Measurements from ENCODE around the gene FXR2.

The FXR2 gene

GRCh38 chr17:7592422-7593021, 22.2 kb downstream of the FXR2 start:
- H3K27me3 ChIP-seq (ENCODE audit: control insufficient read depth in 3 of 3, insufficient read depth in 3 of 3, low read depth in 1 of 3, low read length in 3 of 3), result no peaks in the 10 kb centered on the region
- H2BK5ac ChIP-seq (ENCODE audit: low read length), result no peak overlapping the region
- peak overlapping the region; percentile 83 for H2BK15ac ChIP-seq (ENCODE audit: low read length)
- no peaks in the 10 kb centered on the region for H3K79me1 ChIP-seq (ENCODE audit: low read depth, low read length)
- no peak overlapping the region for H3K23ac ChIP-seq (ENCODE audit: low read depth, low read length, poor library complexity)
- peak overlapping the region; percentile 13 for H2BK120ac ChIP-seq (ENCODE audit: low read depth, low read length)
- no CpG with 5 or more reads among the region's 23 CpGs for WGBS, 2 donors (ENCODE audit: extremely low coverage in 2 of 2, insufficient read length in 2 of 2, insufficient replicate concordance in 1 of 2)
- H4K91ac ChIP-seq (ENCODE audit: low read depth, low read length, poor library complexity), result no peak overlapping the region
- H3K18ac ChIP-seq (ENCODE audit: low read length), result peak overlapping the region; percentile 49
- H3K9me3 ChIP-seq (replicated peaks in 1 of 2; ENCODE audit: control insufficient read depth in 2 of 2, insufficient read depth in 1 of 2, low read depth in 1 of 2, low read length in 2 of 2), result no peaks in the 10 kb centered on the region
- DNase-seq (ENCODE audit: low spot score), result no peak
- no peak overlapping the region for H3K4me2 ChIP-seq (ENCODE audit: insufficient read depth, low read length, poor library complexity, severe bottlenecking)
- H3K9ac ChIP-seq (ENCODE audit: low read depth, low read length, poor library complexity), result no peak overlapping the region
- peaks cover 11 to 35% of the 10 kb centered on the region in 2 donors for H3K4me1 ChIP-seq (ENCODE audit: control insufficient read depth in 2 of 2, insufficient read depth in 1 of 2, low read depth in 1 of 2, low read length in 2 of 2)
- no peak overlapping the region for H3K4me3 ChIP-seq (ENCODE audit: low read length in 2 of 2)
- H3K27ac ChIP-seq (replicated peaks; ENCODE audit: low read length), result peak overlapping the region; percentile 95
- H3K4ac ChIP-seq (ENCODE audit: low read length), result no peak overlapping the region
- H2BK12ac ChIP-seq (ENCODE audit: low read length), result no peak overlapping the region
- H4K8ac ChIP-seq (ENCODE audit: low read depth, low read length), result no peak overlapping the region
- no peak overlapping the region for H2AFZ ChIP-seq (ENCODE audit: low read length)
- H2AK5ac ChIP-seq (ENCODE audit: low read depth, low read length), result no peak overlapping the region
- peaks cover 52 to 99% of the 10 kb centered on the region in 2 donors for H3K36me3 ChIP-seq (replicated peaks in 1 of 2; ENCODE audit: control insufficient read depth in 2 of 2, insufficient read depth in 2 of 2, low read length in 2 of 2)
- H3K14ac ChIP-seq (ENCODE audit: low read length), result no peak overlapping the region

GRCh38 chr17:7591596-7591995, 23.1 kb downstream of the FXR2 start:
- peak overlapping the region; percentile 33 for H2BK120ac ChIP-seq (ENCODE audit: low read depth, low read length)
- H2BK15ac ChIP-seq (ENCODE audit: low read length), result peak overlapping the region; percentile 10
- DNase-seq (ENCODE audit: low spot score), result no peak
- no peak overlapping the region for H3K23ac ChIP-seq (ENCODE audit: low read depth, low read length, poor library complexity)
- peaks cover 2% of the 10 kb centered on the region for H3K79me1 ChIP-seq (ENCODE audit: low read depth, low read length)
- peak overlapping the region; percentile 33 for H2AK5ac ChIP-seq (ENCODE audit: low read depth, low read length)
- H3K4me3 ChIP-seq (ENCODE audit: low read length in 2 of 2), result no peak overlapping the region
- no peak overlapping the region for H2AFZ ChIP-seq (ENCODE audit: low read length)
- H3K4me1 ChIP-seq (ENCODE audit: control insufficient read depth in 2 of 2, insufficient read depth in 1 of 2, low read depth in 1 of 2, low read length in 2 of 2), result peaks cover 11 to 35% of the 10 kb centered on the region in 2 donors
- H3K14ac ChIP-seq (ENCODE audit: low read length), result no peak overlapping the region
- H3K9ac ChIP-seq (ENCODE audit: low read depth, low read length, poor library complexity), result no peak overlapping the region
- no peak overlapping the region for H4K8ac ChIP-seq (ENCODE audit: low read depth, low read length)
- H3K9me3 ChIP-seq (replicated peaks in 1 of 2; ENCODE audit: control insufficient read depth in 2 of 2, insufficient read depth in 1 of 2, low read depth in 1 of 2, low read length in 2 of 2), result no peaks in the 10 kb centered on the region
- peak overlapping the region; percentile 61 for H4K91ac ChIP-seq (ENCODE audit: low read depth, low read length, poor library complexity)
- H2BK12ac ChIP-seq (ENCODE audit: low read length), result peak overlapping the region; percentile 33
- H3K4ac ChIP-seq (ENCODE audit: low read length), result peak overlapping the region; percentile 56
- peaks cover 60 to 99% of the 10 kb centered on the region in 2 donors for H3K36me3 ChIP-seq (replicated peaks in 1 of 2; ENCODE audit: control insufficient read depth in 2 of 2, insufficient read depth in 2 of 2, low read length in 2 of 2)
- WGBS, 2 donors (ENCODE audit: extremely low coverage in 2 of 2, insufficient read length in 2 of 2, insufficient replicate concordance in 1 of 2), result no CpG with 5 or more reads among the region's 5 CpGs
- H3K18ac ChIP-seq (ENCODE audit: low read length), result peak overlapping the region; percentile 94
- peak overlapping the region; percentile 82 for H2BK5ac ChIP-seq (ENCODE audit: low read length)
- no peak overlapping the region for H3K4me2 ChIP-seq (ENCODE audit: insufficient read depth, low read length, poor library complexity, severe bottlenecking)
- H3K27me3 ChIP-seq (ENCODE audit: control insufficient read depth in 3 of 3, insufficient read depth in 3 of 3, low read depth in 1 of 3, low read length in 3 of 3), result no peaks in the 10 kb centered on the region
- H3K27ac ChIP-seq (replicated peaks; ENCODE audit: low read length), result peak overlapping the region; percentile 95

GRCh38 chr17:7590743-7591142, 24.0 kb downstream of the FXR2 start:
- no peak overlapping the region for H2BK120ac ChIP-seq (ENCODE audit: low read depth, low read length)
- no peak overlapping the region for H3K18ac ChIP-seq (ENCODE audit: low read length)
- H4K91ac ChIP-seq (ENCODE audit: low read depth, low read length, poor library complexity), result no peak overlapping the region
- H3K79me1 ChIP-seq (ENCODE audit: low read depth, low read length), result peaks cover 3% of the 10 kb centered on the region
- H3K4me1 ChIP-seq (ENCODE audit: control insufficient read depth in 2 of 2, insufficient read depth in 1 of 2, low read depth in 1 of 2, low read length in 2 of 2), result peaks cover 11 to 35% of the 10 kb centered on the region in 2 donors
- no peak overlapping the region for H2AFZ ChIP-seq (ENCODE audit: low read length)
- peaks cover 59 to 97% of the 10 kb centered on the region in 2 donors for H3K36me3 ChIP-seq (replicated peaks in 1 of 2; ENCODE audit: control insufficient read depth in 2 of 2, insufficient read depth in 2 of 2, low read length in 2 of 2)
- H2BK5ac ChIP-seq (ENCODE audit: low read length), result no peak overlapping the region
- no peak overlapping the region for H2AK5ac ChIP-seq (ENCODE audit: low read depth, low read length)
- H3K27ac ChIP-seq (replicated peaks; ENCODE audit: low read length), result peak overlapping the region; percentile 95
- peak overlapping the region; percentile 40 for H3K4me2 ChIP-seq (ENCODE audit: insufficient read depth, low read length, poor library complexity, severe bottlenecking)
- no peak overlapping the region for H3K14ac ChIP-seq (ENCODE audit: low read length)
- no peak overlapping the region for H3K9ac ChIP-seq (ENCODE audit: low read depth, low read length, poor library complexity)
- no peak overlapping the region for H3K23ac ChIP-seq (ENCODE audit: low read depth, low read length, poor library complexity)
- no peak overlapping the region for H2BK15ac ChIP-seq (ENCODE audit: low read length)
- no peaks in the 10 kb centered on the region for H3K9me3 ChIP-seq (replicated peaks in 1 of 2; ENCODE audit: control insufficient read depth in 2 of 2, insufficient read depth in 1 of 2, low read depth in 1 of 2, low read length in 2 of 2)
- no peak overlapping the region for H3K4ac ChIP-seq (ENCODE audit: low read length)
- H3K27me3 ChIP-seq (ENCODE audit: control insufficient read depth in 3 of 3, insufficient read depth in 3 of 3, low read depth in 1 of 3, low read length in 3 of 3), result no peaks in the 10 kb centered on the region
- H4K8ac ChIP-seq (ENCODE audit: low read depth, low read length), result no peak overlapping the region
- H3K4me3 ChIP-seq (ENCODE audit: low read length in 2 of 2), result no peak overlapping the region
- H2BK12ac ChIP-seq (ENCODE audit: low read length), result no peak overlapping the region
- no CpG with 5 or more reads among the region's 4 CpGs for WGBS, 2 donors (ENCODE audit: extremely low coverage in 2 of 2, insufficient read length in 2 of 2, insufficient replicate concordance in 1 of 2)
- DNase-seq (ENCODE audit: low spot score), result peak; percentile 74

- no peaks in the 10 kb centered on the region for H3K9me3 ChIP-seq (replicated peaks in 1 of 2; ENCODE audit: control insufficient read depth in 2 of 2, insufficient read depth in 1 of 2, low read depth in 1 of 2, low read length in 2 of 2)
- H2AK5ac ChIP-seq (ENCODE audit: low read depth, low read length), result peak within 1 kb of the TSS; percentile 99
- H3K4ac ChIP-seq (ENCODE audit: low read length), result peak within 1 kb of the TSS; percentile 30
- no peaks in the 10 kb centered on the region for H3K27me3 ChIP-seq (ENCODE audit: control insufficient read depth in 3 of 3, insufficient read depth in 3 of 3, low read depth in 1 of 3, low read length in 3 of 3)
- no peak within 1 kb of the TSS for H2AFZ ChIP-seq (ENCODE audit: low read length)
- H2BK12ac ChIP-seq (ENCODE audit: low read length), result peak within 1 kb of the TSS; percentile 24
- peaks cover 11 to 35% of the 10 kb centered on the region in 2 donors for H3K4me1 ChIP-seq (ENCODE audit: control insufficient read depth in 2 of 2, insufficient read depth in 1 of 2, low read depth in 1 of 2, low read length in 2 of 2)
- no peak for DNase-seq (ENCODE audit: low spot score)
- H4K91ac ChIP-seq (ENCODE audit: low read depth, low read length, poor library complexity), result peak within 1 kb of the TSS; percentile 73
- peak within 1 kb of the TSS; percentile 95 for H3K27ac ChIP-seq (replicated peaks; ENCODE audit: low read length)
- H3K79me1 ChIP-seq (ENCODE audit: low read depth, low read length), result peaks cover 3% of the 10 kb centered on the region
- peak within 1 kb of the TSS; percentile 94 for H3K18ac ChIP-seq (ENCODE audit: low read length)
- WGBS, 2 donors (ENCODE audit: extremely low coverage in 2 of 2, insufficient read length in 2 of 2, insufficient replicate concordance in 1 of 2), result no CpG with 5 or more reads among the region's 24 CpGs
- H2BK15ac ChIP-seq (ENCODE audit: low read length), result peak within 1 kb of the TSS; percentile 90
- peak within 1 kb of the TSS; percentile 86 for H3K9ac ChIP-seq (ENCODE audit: low read depth, low read length, poor library complexity)
- H3K14ac ChIP-seq (ENCODE audit: low read length), result no peak within 1 kb of the TSS
- peak within 1 kb of the TSS; percentile 63 for H2BK120ac ChIP-seq (ENCODE audit: low read depth, low read length)
- peak within 1 kb of the TSS; percentile 75 for H3K23ac ChIP-seq (ENCODE audit: low read depth, low read length, poor library complexity)
- peak within 1 kb of the TSS in 1 of 2 donors; percentile 37 for H3K4me3 ChIP-seq (ENCODE audit: low read length in 2 of 2)
- H4K8ac ChIP-seq (ENCODE audit: low read depth, low read length), result no peak within 1 kb of the TSS
- H2BK5ac ChIP-seq (ENCODE audit: low read length), result peak within 1 kb of the TSS; percentile 50
- peaks cover 54 to 94% of the 10 kb centered on the region in 2 donors for H3K36me3 ChIP-seq (replicated peaks in 1 of 2; ENCODE audit: control insufficient read depth in 2 of 2, insufficient read depth in 2 of 2, low read length in 2 of 2)
- peak within 1 kb of the TSS; percentile 59 for H3K4me2 ChIP-seq (ENCODE audit: insufficient read depth, low read length, poor library complexity, severe bottlenecking)
Measured at GRCh38 chr17:7589891-7590691, 24.6 kb downstream of the FXR2 start, which contains the start of gene SOX15. Gene SOX15 (minus strand): TSS chr17:7590094. CDS start chr17:7589676, 418 bp downstream.

Measured in neuronal stem cell (in vitro differentiated cells).